GM21423 (cell line): Measurements from ENCODE around the gene PARVG.

ENCODE experiments used
- ATAC-seq: cut with Tn5 transposase; IDR thresholded peaks from one replicate; pipeline ENCODE4 v1.9.1; 2021; ENCODE audit warnings: mild to moderate bottlenecking, moderate library complexity; ENCODE audit not compliant: unreplicated experiment

PARVG gene

GRCh38 chr22:44154436-44154942 is 26.2 kb upstream of the PARVG start:
- no peak for ATAC-seq

- ATAC-seq, result no peak
These were observed 25.6 kb upstream of the PARVG start for GRCh38 chr22:44155115-44155514.

DNA sequence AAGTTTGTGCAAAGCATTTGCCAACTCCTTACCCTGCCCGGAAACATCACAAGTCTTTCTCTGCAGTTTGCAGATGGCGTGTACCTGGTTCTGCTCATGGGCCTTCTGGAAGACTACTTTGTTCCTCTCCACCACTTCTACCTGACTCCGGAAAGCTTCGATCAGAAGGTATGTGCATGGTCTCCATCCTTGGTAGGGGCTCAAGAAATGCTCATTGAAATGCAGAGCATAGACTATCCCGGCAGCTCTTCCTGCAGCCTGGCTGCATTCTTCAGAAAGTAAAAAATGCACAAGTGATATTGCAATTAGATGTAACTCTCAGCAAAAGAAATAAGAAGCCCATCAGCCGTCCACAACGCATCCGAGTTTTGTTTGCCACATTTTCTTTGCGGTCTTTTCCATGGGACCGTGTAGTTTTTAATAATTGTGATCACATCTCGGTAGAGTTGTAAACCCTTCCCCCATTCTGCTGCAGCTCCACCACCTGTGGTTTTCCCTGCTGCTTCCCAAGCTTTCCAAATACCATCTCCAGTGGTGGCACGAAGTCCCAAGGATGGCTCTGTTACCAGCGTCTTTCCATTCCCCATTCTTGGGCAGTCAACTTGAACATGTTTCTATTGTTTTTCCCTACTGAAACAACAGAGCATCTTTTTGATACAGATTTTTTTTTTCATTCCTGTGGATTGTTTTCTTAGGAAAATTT is 22.7 kb upstream of the PARVG start:
- ATAC-seq, result no peak

- ATAC-seq, result no peak
These were observed 21.9 kb upstream of the PARVG start for GRCh38 chr22:44158816-44159215.

DNA sequence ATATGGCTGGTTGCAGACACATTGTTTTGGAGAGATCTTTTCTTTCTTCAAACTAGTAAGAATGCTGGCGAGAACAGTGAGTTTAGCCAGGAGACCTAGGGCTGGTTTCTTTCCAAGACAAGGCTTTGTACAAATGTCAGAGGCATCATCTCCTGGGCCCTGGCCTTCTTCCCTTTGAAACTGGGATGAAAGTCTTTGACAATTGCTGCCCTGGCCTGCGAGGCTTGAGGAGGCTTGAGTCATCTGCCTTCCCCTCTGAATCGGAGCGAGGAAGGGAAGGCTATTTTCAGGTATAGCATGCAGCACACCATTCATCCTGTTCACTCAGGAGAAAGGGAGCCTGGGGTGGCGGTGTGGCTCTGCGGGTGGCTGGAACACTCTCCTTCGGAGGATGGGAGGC is 21.5 kb upstream of the PARVG start:
- no peak for ATAC-seq

DNA sequence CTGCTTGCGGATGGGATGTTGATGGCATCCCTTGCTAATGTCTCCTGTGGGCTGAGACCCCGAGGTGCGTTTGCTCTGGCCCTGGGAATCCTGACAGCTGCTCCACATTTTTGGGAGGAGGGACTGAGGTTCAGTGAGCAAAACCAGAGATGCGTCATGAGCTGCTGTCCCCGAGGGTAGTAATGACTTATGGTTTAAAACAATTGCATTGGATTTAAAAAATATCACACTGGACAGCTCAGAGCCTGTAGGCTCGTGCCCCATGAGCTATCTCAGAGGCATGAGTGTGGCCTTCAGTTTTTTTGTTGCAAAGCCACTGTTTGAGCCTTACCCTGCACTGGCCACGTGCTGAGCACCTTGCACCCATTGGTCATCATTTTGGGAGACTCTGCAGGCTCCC is 20.9 kb upstream of the PARVG start:
- ATAC-seq, result no peak

DNA sequence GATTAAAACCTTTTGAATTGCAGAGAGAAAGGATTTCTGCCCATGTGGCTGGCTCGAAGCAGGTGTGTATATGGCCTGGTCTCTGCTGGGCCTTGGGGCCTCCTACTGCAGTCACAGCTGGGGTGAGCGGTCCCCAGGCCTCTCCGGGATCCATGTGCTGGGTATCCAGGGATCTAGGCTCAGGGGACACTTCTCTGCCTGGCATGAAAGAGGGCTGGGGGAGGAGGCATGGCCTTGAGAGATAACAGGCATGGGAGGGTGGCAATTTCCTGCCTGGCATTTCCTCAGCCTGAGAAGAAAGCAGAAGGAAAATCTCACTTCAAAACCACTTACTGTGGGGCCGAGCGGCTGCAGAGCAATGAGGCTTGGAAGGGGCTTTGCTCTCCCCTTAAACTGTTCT is 20.3 kb upstream of the PARVG start:
- ATAC-seq, result no peak

GRCh38 chr22:44161673-44162072 is 19.1 kb upstream of the PARVG start:
- no peak for ATAC-seq

DNA sequence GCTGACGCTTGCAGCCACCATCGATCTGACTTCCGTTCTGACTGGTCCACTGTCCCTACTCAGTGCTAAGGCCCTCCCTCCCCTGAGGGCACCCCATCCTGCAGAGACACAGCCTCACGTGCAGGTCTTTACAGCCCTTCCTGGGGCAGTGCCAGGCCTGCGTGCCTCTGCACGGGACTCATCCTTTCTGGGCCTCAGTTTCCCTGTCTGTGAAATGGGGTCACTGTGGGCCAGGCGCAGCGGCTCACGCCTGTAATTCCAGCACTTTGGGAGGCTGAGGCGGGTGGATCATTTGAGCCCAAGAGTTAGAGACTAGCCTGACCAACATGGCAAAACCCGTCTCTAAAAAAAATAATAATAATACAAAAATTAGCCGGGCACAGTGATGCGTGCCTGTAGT is 17.8 kb upstream of the PARVG start:
- ATAC-seq, result no peak

GRCh38 chr22:44163536-44163935 is 17.2 kb upstream of the PARVG start:
- no peak for ATAC-seq

DNA sequence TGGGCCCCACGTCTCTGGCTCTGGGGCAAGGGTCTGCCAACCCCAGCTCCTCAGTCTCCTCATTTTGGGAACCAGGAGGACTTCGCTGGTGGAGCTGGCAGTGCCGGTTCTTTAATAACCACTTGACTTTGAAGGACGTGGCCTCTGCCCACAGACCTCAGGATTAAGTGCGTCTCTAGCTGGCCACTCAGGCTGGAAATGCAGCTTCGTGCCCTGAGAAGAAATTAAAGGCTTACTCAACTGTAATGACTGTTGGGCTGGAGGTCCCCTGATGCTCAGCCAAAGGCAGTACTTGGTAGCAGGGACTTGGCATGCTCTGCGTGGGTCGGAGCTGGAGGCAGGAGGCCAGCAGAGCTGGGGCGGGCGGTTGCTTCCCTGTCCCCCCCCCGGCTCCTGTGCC is 16.7 kb upstream of the PARVG start:
- ATAC-seq, result no peak

DNA sequence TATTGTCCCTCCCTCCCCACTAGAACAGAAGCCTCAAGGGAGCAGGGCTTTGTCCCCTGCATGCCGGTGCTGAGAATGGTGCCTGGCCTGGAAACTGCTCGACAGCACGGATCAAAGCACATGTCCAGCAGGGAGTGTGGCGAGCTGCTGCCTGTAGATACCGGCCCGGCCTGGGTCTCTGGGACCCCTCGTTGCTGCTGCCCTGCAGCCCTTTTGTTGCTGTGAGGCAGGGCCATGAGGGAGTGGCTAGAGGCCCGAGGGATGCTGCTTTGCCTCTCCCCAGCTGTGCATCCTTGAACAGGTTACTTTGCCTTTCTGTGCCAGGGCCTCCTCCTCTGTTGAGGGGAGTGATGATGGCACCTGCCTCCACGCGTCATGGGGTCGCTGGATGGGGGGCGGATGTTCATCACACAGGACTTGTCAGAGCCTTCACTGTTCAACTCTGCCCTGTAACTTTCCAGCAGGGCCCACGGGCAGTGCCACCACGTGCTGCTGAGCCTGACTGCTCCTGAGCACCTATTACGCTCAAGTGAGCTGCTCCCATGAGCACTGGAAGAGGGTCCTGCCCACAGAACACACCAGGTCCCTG is 15.3 kb upstream of the PARVG start:
- no peak for ATAC-seq

DNA sequence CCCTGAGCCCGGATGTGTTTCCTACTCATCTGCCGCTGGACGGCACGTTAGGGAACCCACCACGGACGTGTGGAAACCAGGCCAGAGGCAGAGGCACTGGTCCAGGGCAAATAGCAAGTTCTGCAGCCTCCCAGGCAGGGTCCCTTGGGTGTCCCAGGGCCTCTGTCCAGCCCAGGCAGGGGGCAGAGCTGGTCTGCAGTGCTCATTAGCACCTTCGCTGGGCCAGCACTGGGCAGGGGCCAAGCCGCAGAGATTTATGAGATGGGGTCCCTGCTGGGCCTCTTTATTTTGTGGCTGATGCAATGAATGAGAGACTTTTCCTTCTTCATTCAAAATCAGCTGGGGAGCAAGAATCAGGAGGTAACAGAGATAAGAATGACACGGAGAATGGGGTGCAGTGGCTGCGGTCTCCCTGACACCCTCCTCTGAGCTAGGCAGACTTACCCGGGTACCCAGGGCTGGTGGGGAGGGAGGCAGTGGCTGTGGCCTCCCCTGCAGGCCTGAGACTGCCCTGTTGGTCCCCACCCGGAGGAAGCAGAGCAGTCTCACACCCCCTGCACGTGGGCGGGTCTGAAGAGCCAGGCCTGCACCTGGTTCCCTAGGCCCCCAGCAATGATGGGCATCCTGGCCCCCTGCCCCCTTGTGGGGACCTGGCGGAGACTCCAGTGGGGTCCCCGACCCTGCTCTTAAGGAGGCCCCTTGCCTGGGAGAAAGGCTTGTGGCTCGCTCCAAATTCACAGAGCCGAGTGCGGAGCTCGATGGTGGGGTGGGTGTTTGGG is 14.0 kb upstream of the PARVG start:
- ATAC-seq, result no peak

GRCh38 chr22:44167501-44167900 is 13.2 kb upstream of the PARVG start:
- ATAC-seq, result no peak

- no peak for ATAC-seq
These were observed 12.5 kb upstream of the PARVG start for GRCh38 chr22:44168206-44168605.

DNA sequence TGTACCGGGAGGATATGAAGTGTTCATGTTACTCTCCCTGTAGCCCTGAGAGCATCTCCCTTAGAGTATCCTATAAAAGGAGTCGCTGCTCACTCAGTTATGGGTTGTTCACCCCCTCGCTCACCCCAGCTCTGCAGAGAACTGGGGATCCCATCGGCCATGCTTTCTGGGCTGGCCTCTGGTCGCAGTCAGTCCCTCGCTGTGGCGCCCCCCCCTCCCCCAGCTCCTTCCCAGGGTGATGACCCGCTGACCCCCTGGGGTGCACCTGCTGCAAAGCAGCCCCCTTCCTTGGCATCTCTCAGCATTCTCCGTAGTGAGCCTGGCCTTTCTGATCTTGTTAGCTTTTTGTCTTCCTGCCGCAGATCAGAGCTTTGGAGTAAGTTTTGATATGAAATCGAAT is 10.3 kb upstream of the PARVG start:
- no peak for ATAC-seq

- no peak for ATAC-seq
These were observed 9.2 kb upstream of the PARVG start for GRCh38 chr22:44171561-44171960.

- ATAC-seq, result peak; percentile 51
These were observed 8.2 kb upstream of the PARVG start for GRCh38 chr22:44172370-44173108.

DNA sequence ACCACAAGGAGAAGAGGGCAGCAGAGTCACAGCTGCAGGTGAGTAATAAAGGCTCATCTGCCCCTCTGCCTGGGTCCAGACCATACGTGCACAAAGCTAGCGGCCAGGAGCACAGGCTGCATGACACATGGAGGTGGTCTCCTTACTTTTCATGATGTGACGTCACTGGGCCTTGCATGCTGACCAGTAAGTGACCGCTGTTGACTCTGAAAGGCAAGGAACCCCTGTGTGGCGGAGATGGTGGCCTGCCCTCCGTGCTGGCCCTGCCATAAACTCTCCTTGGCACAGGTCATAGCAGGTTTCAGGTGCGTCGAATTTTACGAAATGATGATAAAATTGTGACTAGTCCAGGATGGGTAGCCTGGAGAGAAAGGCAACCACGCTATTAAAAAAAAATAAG is 7.6 kb upstream of the PARVG start:
- no peak for ATAC-seq

GRCh38 chr22:44175676-44176075 is 5.0 kb upstream of the PARVG start:
- ATAC-seq, result no peak
